RPMI7951 (cell line): ENCODE data around the gene TIAL1. TPM values are rescaled to one million over a fixed set of nuclear protein-coding genes. Genes with fewer than 3 reads are reported as not detected.
"Not testable (repeated sequence)": the region's sequence is repeated elsewhere in the genome, so short reads cannot be mapped to it uniquely, and the experiment has no call there.

ENCODE experiments used
- DNase-seq: peaks from one replicate; pipeline ENCODE4 v3.0.0-alpha.2; 2012; ENCODE audit warnings: low read depth
- total RNA-seq: library from RNA; depleted of rRNA; stranded (reverse); fragments of >200 nt; shearing (Covaris generic); gene quantifications from 2 replicates; pipeline ENCODE4 v1.2.3, GENCODE V29; 2014

Gene TIAL1
- total RNA-seq, 1 experiment from 2014 or later, result 45.2 TPM

- DNase-seq, result no peak
Measured at GRCh38 chr10:119613741-119614140, 17.0 kb upstream of the TIAL1 start.

- no peak for DNase-seq
Measured at GRCh38 chr10:119611433-119611832, 14.7 kb upstream of the TIAL1 start.

GRCh38 chr10:119609516-119609915, 12.8 kb upstream of the TIAL1 start:
- no peak for DNase-seq

GRCh38 chr10:119608316-119609155, 11.8 kb upstream of the TIAL1 start:
- peak; percentile 24 for DNase-seq

- no peak for DNase-seq
Measured at GRCh38 chr10:119604468-119604867, 7.7 kb upstream of the TIAL1 start.

- peak; percentile 3 for DNase-seq
Measured at GRCh38 chr10:119602241-119603095, 5.7 kb upstream of the TIAL1 start.

- no peak for DNase-seq
Measured at GRCh38 chr10:119598397-119598796, 1.6 kb upstream of the TIAL1 start.

GRCh38 chr10:119597405-119598186, 832 bp upstream of the TIAL1 start:
- no peak for DNase-seq

GRCh38 chr10:119595676-119596515, 868 bp downstream of the TIAL1 start:
- peak; percentile 31 for DNase-seq

- peak; percentile 37 for DNase-seq
Measured at GRCh38 chr10:119595134-119595675, 1.6 kb downstream of the TIAL1 start.

- DNase-seq, result no peak
Measured at GRCh38 chr10:119588071-119588470, 8.7 kb downstream of the TIAL1 start.

- no peak for DNase-seq
Measured at GRCh38 chr10:119578355-119578754, 18.4 kb downstream of the TIAL1 start.

GRCh38 chr10:119575991-119576390, 20.8 kb downstream of the TIAL1 start:
- DNase-seq, result no peak

- DNase-seq, result peak; percentile 14
Measured at GRCh38 chr10:119575506-119575905, 21.3 kb downstream of the TIAL1 start.

- DNase-seq, result no peak
Measured at GRCh38 chr10:119567978-119568377, 28.8 kb downstream of the TIAL1 start.

- no peak for DNase-seq
Measured at GRCh38 chr10:119562097-119562496, 34.7 kb downstream of the TIAL1 start.

- not testable (repeated sequence) for DNase-seq
Measured at GRCh38 chr10:119559511-119559910, 37.3 kb downstream of the TIAL1 start.

GRCh38 chr10:119556081-119556480, 40.7 kb downstream of the TIAL1 start:
- DNase-seq, result not testable (repeated sequence)

- no peak for DNase-seq
Measured at GRCh38 chr10:119555178-119555784, 41.5 kb downstream of the TIAL1 start.

GRCh38 chr10:119550827-119551226, 45.9 kb downstream of the TIAL1 start:
- no peak for DNase-seq
